ENCODE results near the gene LPIN1.

- no peak for TF ChIP-seq POLR2A (IDR thresholded peaks at IDR 0.05)
- no peak for TF ChIP-seq CTCF (IDR thresholded peaks at IDR 0.05)
Observed at GRCh38 chr2:11758187-11758586, 11.8 kb downstream of the LPIN1 start.
